NCI-H1105 treated with DMSO at 0.1 percent for 48 hours (cell line): ENCODE data around the gene FADS1.

Experiments
- DNase-seq: peaks from one replicate; lab custom pipeline; 2025; lab: John Stamatoyannopoulos, UW

The FADS1 gene

GRCh38 chr11:61776561-61777075 is 40.2 kb downstream of the FADS1 start:
- no peak for DNase-seq

GRCh38 chr11:61775606-61776554 is 40.9 kb downstream of the FADS1 start:
- no peak for DNase-seq

- no peak for DNase-seq
Measured at GRCh38 chr11:61775106-61775505, 41.7 kb downstream of the FADS1 start.

- DNase-seq = no peak
Measured at GRCh38 chr11:61774411-61774810, 42.4 kb downstream of the FADS1 start.

- DNase-seq = no peak
Measured at GRCh38 chr11:61773809-61774208, 43.0 kb downstream of the FADS1 start.

- DNase-seq = no peak
Measured at GRCh38 chr11:61773356-61773755, 43.4 kb downstream of the FADS1 start.

GRCh38 chr11:61771985-61772455 is 44.8 kb downstream of the FADS1 start:
- no peak for DNase-seq

- no peak for DNase-seq
Measured at GRCh38 chr11:61771195-61771894, 45.5 kb downstream of the FADS1 start.

GRCh38 chr11:61769946-61770683 is 46.7 kb downstream of the FADS1 start:
- DNase-seq = no peak

GRCh38 chr11:61769169-61769920 is 47.5 kb downstream of the FADS1 start:
- no peak for DNase-seq

- no peak for DNase-seq
Measured at GRCh38 chr11:61768376-61769076, 48.3 kb downstream of the FADS1 start.

- DNase-seq = no peak
Measured at GRCh38 chr11:61766353-61766841, 50.4 kb downstream of the FADS1 start.

GRCh38 chr11:61765550-61766253 is 51.1 kb downstream of the FADS1 start:
- DNase-seq = no peak

GRCh38 chr11:61764606-61765260 is 52.1 kb downstream of the FADS1 start:
- DNase-seq = no peak

GRCh38 chr11:61763930-61764605 is 52.7 kb downstream of the FADS1 start:
- no peak for DNase-seq

GRCh38 chr11:61762798-61763197 is 54.0 kb downstream of the FADS1 start:
- DNase-seq = no peak

GRCh38 chr11:61762223-61762615 is 54.6 kb downstream of the FADS1 start:
- DNase-seq = no peak

GRCh38 chr11:61761440-61762222 is 55.2 kb downstream of the FADS1 start:
- DNase-seq = no peak
